Measurements from ENCODE around the gene SPEG. TPM values are rescaled to one million over a fixed set of nuclear protein-coding genes. Genes with fewer than 3 reads are reported as not detected.

The SPEG gene
- total RNA-seq, 4 donors from 2014 or later: 3.2 to 49.5 (median 10.2) TPM

- TF ChIP-seq POLR2A (IDR thresholded peaks at IDR 0.05) (no peak), CTCF (IDR thresholded peaks at IDR 0.05) (no peak)
- Histone ChIP-seq H3K27me3 (no peaks in the 10 kb centered on the region), H3K4me3 (no peak overlapping the region), H3K36me3 (no peaks in the 10 kb centered on the region), H3K9me3 (no peaks in the 10 kb centered on the region), H3K4me1 (no peaks in the 10 kb centered on the region), H3K27ac (no peak overlapping the region)
- no peak for DNase-seq
Observed at GRCh38 chr2:219466816-219467735, 32.4 kb downstream of the SPEG start.

- TF ChIP-seq POLR2A (IDR thresholded peaks at IDR 0.05): no peak
- TF ChIP-seq CTCF (IDR thresholded peaks at IDR 0.05): no peak
- Histone ChIP-seq H3K36me3 (no peaks in the 10 kb centered on the region), H3K27ac (no peak overlapping the region), H3K4me3 (no peak overlapping the region), H3K9me3 (no peaks in the 10 kb centered on the region), H3K27me3 (no peaks in the 10 kb centered on the region), H3K4me1 (no peaks in the 10 kb centered on the region)
- no peak for DNase-seq
Observed at GRCh38 chr2:219467736-219468075, 33.1 kb downstream of the SPEG start.

GRCh38 chr2:219468410-219469185 lies 34.0 kb downstream of the SPEG start:
- Histone ChIP-seq H3K9me3 (no peaks in the 10 kb centered on the region), H3K27me3 (peaks cover 0 to 4% of the 10 kb centered on the region in 2 donors), H3K27ac (no peak overlapping the region), H3K36me3 (no peaks in the 10 kb centered on the region), H3K4me1 (no peaks in the 10 kb centered on the region), H3K4me3 (no peak overlapping the region)
- no peak for DNase-seq
- TF ChIP-seq POLR2A (IDR thresholded peaks at IDR 0.05) (no peak), CTCF (IDR thresholded peaks at IDR 0.05) (no peak)

GRCh38 chr2:219469186-219469724 lies 34.6 kb downstream of the SPEG start:
- Histone ChIP-seq H3K4me1 (no peaks in the 10 kb centered on the region), H3K36me3 (no peaks in the 10 kb centered on the region), H3K27ac (no peak overlapping the region), H3K4me3 (no peak overlapping the region), H3K27me3 (peaks cover 0 to 4% of the 10 kb centered on the region in 2 donors), H3K9me3 (no peaks in the 10 kb centered on the region)
- DNase-seq: no peak
- TF ChIP-seq CTCF (IDR thresholded peaks at IDR 0.05) (no peak), POLR2A (IDR thresholded peaks at IDR 0.05) (no peak)

GRCh38 chr2:219470429-219470828 lies 35.8 kb downstream of the SPEG start:
- H3K36me3 ChIP-seq: no peaks in the 10 kb centered on the region
- H3K27me3 ChIP-seq: peaks cover 0 to 4% of the 10 kb centered on the region in 2 donors
- H3K4me3 ChIP-seq: no peak overlapping the region
- H3K9me3 ChIP-seq: no peaks in the 10 kb centered on the region
- H3K27ac ChIP-seq: no peak overlapping the region
- no peaks in the 10 kb centered on the region for H3K4me1 ChIP-seq
- DNase-seq: no peak
- TF ChIP-seq POLR2A (IDR thresholded peaks at IDR 0.05): no peak
- no peak for TF ChIP-seq CTCF (IDR thresholded peaks at IDR 0.05)

All from Peyer's patch (tissue), 4 donors.